Measurements from ENCODE around the gene DEFB131B. TPM values are rescaled to one million over a fixed set of nuclear protein-coding genes. Genes with fewer than 3 reads are reported as not detected.
"Not testable (repeated sequence)": the region's sequence is repeated elsewhere in the genome, so short reads cannot be mapped to it uniquely, and the experiment has no call there.

DEFB131B gene
- total RNA-seq, 1 donor from 2014 or later, result not detected

GRCh38 chr11:71863978-71864627 is 14.2 kb upstream of the DEFB131B start:
- H3K4me3 ChIP-seq, H3K4me1 ChIP-seq, DNase-seq: not testable (repeated sequence)

DNA sequence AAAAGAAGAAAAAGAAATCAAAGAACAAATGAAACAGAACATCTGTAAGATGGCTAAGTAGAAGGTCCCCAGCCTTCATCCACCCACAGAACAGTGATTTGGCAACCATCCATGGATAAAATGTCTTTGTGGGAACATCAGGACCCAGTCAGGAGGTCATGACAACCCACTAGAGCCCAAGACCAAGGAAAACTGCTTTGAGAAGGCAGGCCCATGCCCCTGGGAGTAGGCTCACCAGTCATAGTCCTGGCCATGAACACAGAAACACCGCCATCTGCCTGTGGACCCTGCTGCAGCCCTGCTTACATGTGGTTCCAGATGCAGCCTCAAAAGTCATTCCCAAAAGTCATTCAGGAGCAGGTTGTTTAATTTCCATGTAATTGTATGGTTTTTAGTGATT is 11.0 kb upstream of the DEFB131B start:
- H3K27ac ChIP-seq; DNase-seq; ATAC-seq; H3K4me1 ChIP-seq; H3K4me3 ChIP-seq; H3K9me3 ChIP-seq; H3K36me3 ChIP-seq; intact Hi-C loops (cut with DNase I); H3K27me3 ChIP-seq (ENCODE audit: low read depth): not testable (repeated sequence)

More at GRCh38 chr11:71863978-71864627, 14.2 kb upstream of the DEFB131B start:
- H3K27me3 ChIP-seq (ENCODE audit: low read depth); H3K36me3 ChIP-seq; intact Hi-C loops (cut with DNase I); H3K27ac ChIP-seq; H3K9me3 ChIP-seq: not testable (repeated sequence)
- TF ChIP-seq, protein P1, sequence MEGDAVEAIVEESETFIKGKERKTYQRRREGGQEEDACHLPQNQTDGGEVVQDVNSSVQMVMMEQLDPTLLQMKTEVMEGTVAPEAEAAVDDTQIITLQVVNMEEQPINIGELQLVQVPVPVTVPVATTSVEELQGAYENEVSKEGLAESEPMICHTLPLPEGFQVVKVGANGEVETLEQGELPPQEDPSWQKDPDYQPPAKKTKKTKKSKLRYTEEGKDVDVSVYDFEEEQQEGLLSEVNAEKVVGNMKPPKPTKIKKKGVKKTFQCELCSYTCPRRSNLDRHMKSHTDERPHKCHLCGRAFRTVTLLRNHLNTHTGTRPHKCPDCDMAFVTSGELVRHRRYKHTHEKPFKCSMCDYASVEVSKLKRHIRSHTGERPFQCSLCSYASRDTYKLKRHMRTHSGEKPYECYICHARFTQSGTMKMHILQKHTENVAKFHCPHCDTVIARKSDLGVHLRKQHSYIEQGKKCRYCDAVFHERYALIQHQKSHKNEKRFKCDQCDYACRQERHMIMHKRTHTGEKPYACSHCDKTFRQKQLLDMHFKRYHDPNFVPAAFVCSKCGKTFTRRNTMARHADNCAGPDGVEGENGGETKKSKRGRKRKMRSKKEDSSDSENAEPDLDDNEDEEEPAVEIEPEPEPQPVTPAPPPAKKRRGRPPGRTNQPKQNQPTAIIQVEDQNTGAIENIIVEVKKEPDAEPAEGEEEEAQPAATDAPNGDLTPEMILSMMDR (IDR thresholded peaks at IDR 0.05), result peak; percentile 35
- peak; percentile 68 to 82 for ATAC-seq

DNA sequence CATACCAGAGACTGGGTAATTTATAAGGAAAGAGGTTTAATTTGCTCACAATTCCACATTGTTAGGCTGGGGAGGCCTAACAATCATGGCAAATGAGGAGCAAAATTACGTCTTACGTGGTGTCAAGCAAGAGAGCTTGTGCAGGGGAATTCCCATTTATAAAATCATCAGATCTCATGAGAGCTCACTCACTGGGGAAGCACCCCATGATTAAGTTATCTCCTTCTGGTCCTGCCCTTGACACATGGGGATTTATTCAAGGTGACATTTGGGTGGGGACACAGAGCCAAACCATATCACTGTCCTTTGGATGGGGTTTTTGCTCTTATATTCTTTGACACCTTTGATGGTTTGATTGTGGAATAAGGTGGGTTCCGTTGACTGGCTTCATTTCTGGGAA is 8.3 kb upstream of the DEFB131B start:
- H3K27ac ChIP-seq; DNase-seq; H3K27me3 ChIP-seq (ENCODE audit: low read depth); intact Hi-C loops (cut with DNase I); ATAC-seq; H3K4me1 ChIP-seq; H3K36me3 ChIP-seq; H3K4me3 ChIP-seq; H3K9me3 ChIP-seq: not testable (repeated sequence)

- H3K36me3 ChIP-seq; H3K4me3 ChIP-seq; DNase-seq; intact Hi-C loops (cut with DNase I); ATAC-seq; H3K27ac ChIP-seq; H3K9me3 ChIP-seq; H3K27me3 ChIP-seq (ENCODE audit: low read depth); H3K4me1 ChIP-seq: not testable (repeated sequence)
Observed at GRCh38 chr11:71870661-71871060, 7.6 kb upstream of the DEFB131B start.

GRCh38 chr11:71876262-71876661 is 2.0 kb upstream of the DEFB131B start:
- DNase-seq; intact Hi-C loops (cut with DNase I); H3K27ac ChIP-seq: not testable (repeated sequence)

GRCh38 chr11:71885806-71886205 is 7.6 kb downstream of the DEFB131B start:
- H3K27ac ChIP-seq; H3K27me3 ChIP-seq (ENCODE audit: low read depth); H3K4me1 ChIP-seq; H3K9me3 ChIP-seq; H3K4me3 ChIP-seq; ATAC-seq; DNase-seq; intact Hi-C loops (cut with DNase I); H3K36me3 ChIP-seq: not testable (repeated sequence)

More at GRCh38 chr11:71876262-71876661, 2.0 kb upstream of the DEFB131B start:
- not testable (repeated sequence) for H3K9me3 ChIP-seq; ATAC-seq; H3K36me3 ChIP-seq; H3K27me3 ChIP-seq (ENCODE audit: low read depth); H3K4me3 ChIP-seq; H3K4me1 ChIP-seq

GRCh38 chr11:71888335-71889010 is 10.2 kb downstream of the DEFB131B start:
- H3K9me3 ChIP-seq; H3K27ac ChIP-seq; intact Hi-C loops (cut with DNase I); ATAC-seq; H3K27me3 ChIP-seq (ENCODE audit: low read depth); H3K36me3 ChIP-seq; H3K4me1 ChIP-seq; DNase-seq; H3K4me3 ChIP-seq: not testable (repeated sequence)

DNA sequence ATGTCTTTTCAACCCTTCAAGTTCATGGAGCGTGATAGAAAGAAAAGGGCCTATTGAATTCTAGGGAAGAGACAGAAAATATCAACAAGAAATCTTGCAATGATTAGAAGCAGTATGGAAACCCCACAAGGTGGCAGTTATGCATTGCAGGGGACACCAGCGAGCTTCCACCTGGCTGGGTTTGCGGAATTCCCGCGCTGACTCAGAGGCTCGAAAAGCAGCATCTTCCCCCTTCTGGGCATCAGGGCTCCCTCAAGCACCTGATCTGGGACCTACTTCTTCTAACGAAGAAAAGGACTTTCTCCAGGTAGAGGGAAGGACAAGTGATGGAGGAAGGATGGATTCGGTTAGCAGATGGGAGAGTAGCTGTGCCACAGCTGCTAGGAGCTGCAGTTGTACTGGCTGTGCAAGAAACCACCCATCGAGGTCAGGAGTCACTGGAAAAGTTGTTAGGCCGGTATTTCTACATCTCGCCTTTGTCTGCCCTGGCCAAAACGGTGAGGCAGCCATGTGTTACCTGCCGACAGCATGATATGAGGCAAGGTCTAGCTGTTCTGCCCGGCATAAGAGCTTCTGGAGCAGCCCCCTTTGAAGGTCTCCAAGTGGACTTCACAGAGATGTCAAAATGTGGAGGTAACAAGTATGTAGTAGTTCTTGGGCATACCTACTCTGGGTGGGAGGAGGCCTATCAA is 11.1 kb downstream of the DEFB131B start:
- H3K4me3 ChIP-seq; H3K27me3 ChIP-seq (ENCODE audit: low read depth); H3K9me3 ChIP-seq; H3K36me3 ChIP-seq; H3K27ac ChIP-seq; H3K4me1 ChIP-seq; ATAC-seq; DNase-seq; intact Hi-C loops (cut with DNase I): not testable (repeated sequence)

DNA sequence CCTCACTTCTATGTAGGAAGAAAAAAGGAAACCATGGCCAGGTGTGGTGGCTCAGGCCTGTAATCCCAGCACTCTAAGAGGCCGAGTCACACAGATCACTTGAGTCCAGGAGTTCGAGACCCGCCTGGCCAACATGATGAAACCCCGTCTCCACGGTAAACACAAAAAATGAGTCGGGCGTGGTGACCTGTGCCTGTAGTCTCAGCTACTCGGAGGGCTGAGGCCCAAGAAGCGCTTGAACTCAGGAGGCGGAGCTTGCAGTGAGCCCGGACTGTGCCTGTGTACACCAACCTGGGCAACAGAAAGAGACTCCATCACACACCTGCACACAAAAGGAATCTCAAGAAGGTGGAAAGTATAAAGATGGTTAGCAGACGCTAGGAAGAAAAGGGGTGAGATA is 17.7 kb downstream of the DEFB131B start:
- H3K27ac ChIP-seq, result no peak overlapping the region
- H3K27me3 ChIP-seq (ENCODE audit: low read depth), result no peaks in the 10 kb centered on the region
- no peak overlapping the region for H3K4me3 ChIP-seq
- no peak for ATAC-seq
- H3K36me3 ChIP-seq, result no peaks in the 10 kb centered on the region
- H3K9me3 ChIP-seq, result no peaks in the 10 kb centered on the region
- TF ChIP-seq, protein P1 (IDR thresholded peaks at IDR 0.05), result no peak
- DNase-seq, result no peak
- no peaks in the 10 kb centered on the region for H3K4me1 ChIP-seq
- intact Hi-C loops (cut with DNase I), result no loop called here

GRCh38 chr11:71901137-71901536 is 22.9 kb downstream of the DEFB131B start:
- ATAC-seq; H3K9me3 ChIP-seq; H3K4me3 ChIP-seq; H3K27me3 ChIP-seq (ENCODE audit: low read depth); H3K4me1 ChIP-seq; H3K36me3 ChIP-seq; H3K27ac ChIP-seq; intact Hi-C loops (cut with DNase I); DNase-seq: not testable (repeated sequence)

Measured in lower lobe of right lung (tissue), 2 donors.